Measurements from ENCODE around the gene PLIN5. TPM values are rescaled to one million over a fixed set of nuclear protein-coding genes. Genes with fewer than 3 reads are reported as not detected.

Gene PLIN5
- total RNA-seq (2013) = 1.3 TPM
- polyA plus RNA-seq = 1 to 10 TPM in 1 of 3 donors, under 1 TPM in 2; 0.28 to 3.0 (median 0.58) TPM
- polyA minus RNA-seq = 4.1 and 7.8 TPM in 2 replicates
- total RNA-seq = 3.7 to 14.9 (median 6.8) reads per million in 11 experiments

- H3K4me3 ChIP-seq (replicated peaks in 1 of 3; ENCODE audit: low read depth in 2 of 3, low read length in 3 of 3) = peak within 1 kb of the TSS in 1 of 3 experiments; percentile 52
- H3K27me3 Mint-ChIP-seq (ENCODE audit: low read depth in 3 of 3) = peaks cover 6 to 12% (median 8%) of the 10 kb centered on the region in 3 donors
- 18% methylated on average over 44 of the region's 49 CpGs for WGBS (ENCODE audit: insufficient coverage)
These were observed at the start of gene PLIN5 for GRCh38 chr19:4534836-4535658. TSS of gene PLIN5 (minus strand) at chr19:4535224. CDS start at chr19:4534074, 1,150 bp downstream.

More at GRCh38 chr19:4534836-4535658, at the start of gene PLIN5:
- H2AFZ ChIP-seq (ENCODE audit: insufficient read depth, low read depth, low read length, poor library complexity, severe bottlenecking) = no peak within 1 kb of the TSS
- no peaks in the 10 kb centered on the region for H4K20me1 ChIP-seq (ENCODE audit: insufficient read depth, low read length)
- no peaks in the 10 kb centered on the region for H3K36me3 ChIP-seq (replicated peaks in 1 of 2; ENCODE audit: control insufficient read depth in 1 of 2, insufficient read depth in 2 of 2, low read length in 2 of 2)
- Mint-ChIP-seq H3K36me3 (peaks cover 0 to 4% of the 10 kb centered on the region in 2 donors), H3K9me3 (peaks cover 0 to 6% (median 2%) of the 10 kb centered on the region in 7 donors), H3K4me3 (peak within 1 kb of the TSS; percentile 52 to 62), H3K27ac (peak within 1 kb of the TSS in 5 of 7 donors; percentile 46 to 75 (median 60)), H3K4me1 (peaks cover 51% of the 10 kb centered on the region)
- intact Hi-C loops (cut with micrococcal nuclease) = no loop called here
- peak; percentile 69 to 76 (median 72) for DNase-seq
- no peak for TF ChIP-seq CTCF (IDR thresholded peaks at IDR 0.05)
- H3K27me3 ChIP-seq (ENCODE audit: control insufficient read depth in 2 of 2, insufficient read depth in 2 of 2, low read length in 2 of 2) = peaks cover 0 to 2% of the 10 kb centered on the region in 2 donors
- H3K27ac ChIP-seq (ENCODE audit: low read depth in 1 of 2, low read length in 2 of 2) = no peak within 1 kb of the TSS
- peaks cover 58 to 64% of the 10 kb centered on the region in 2 donors for H3K4me1 ChIP-seq (ENCODE audit: control insufficient read depth in 1 of 2, insufficient read depth in 2 of 2, low read length in 2 of 2)
- H3K9me3 ChIP-seq (replicated peaks in 1 of 2; ENCODE audit: control insufficient read depth in 1 of 2, insufficient read depth in 1 of 2, low read length in 2 of 2) = no peaks in the 10 kb centered on the region
- peak within 1 kb of the TSS; percentile 53 for H3K4me2 ChIP-seq (replicated peaks; ENCODE audit: extremely low read depth, low read length, poor library complexity, severe bottlenecking)
- peaks cover 23% of the 10 kb centered on the region for H3K79me2 ChIP-seq (ENCODE audit: insufficient read depth, low read length)
- H3K9ac ChIP-seq (ENCODE audit: insufficient read depth, low read length, poor library complexity, severe bottlenecking) = no peak within 1 kb of the TSS

All from CD14-positive monocyte (primary cell).